Hippocampal formation (tissue), 2 donors: ENCODE results near the gene HSD11B1.
A peak's percentile ranks its signal among the peaks of the same experiment; 100 is the strongest.

Source experiments
- DNase-seq, 2 donors: peaks; one replicate each; lab custom pipeline; 2025; lab: John Stamatoyannopoulos, UW

Gene HSD11B1

DNA sequence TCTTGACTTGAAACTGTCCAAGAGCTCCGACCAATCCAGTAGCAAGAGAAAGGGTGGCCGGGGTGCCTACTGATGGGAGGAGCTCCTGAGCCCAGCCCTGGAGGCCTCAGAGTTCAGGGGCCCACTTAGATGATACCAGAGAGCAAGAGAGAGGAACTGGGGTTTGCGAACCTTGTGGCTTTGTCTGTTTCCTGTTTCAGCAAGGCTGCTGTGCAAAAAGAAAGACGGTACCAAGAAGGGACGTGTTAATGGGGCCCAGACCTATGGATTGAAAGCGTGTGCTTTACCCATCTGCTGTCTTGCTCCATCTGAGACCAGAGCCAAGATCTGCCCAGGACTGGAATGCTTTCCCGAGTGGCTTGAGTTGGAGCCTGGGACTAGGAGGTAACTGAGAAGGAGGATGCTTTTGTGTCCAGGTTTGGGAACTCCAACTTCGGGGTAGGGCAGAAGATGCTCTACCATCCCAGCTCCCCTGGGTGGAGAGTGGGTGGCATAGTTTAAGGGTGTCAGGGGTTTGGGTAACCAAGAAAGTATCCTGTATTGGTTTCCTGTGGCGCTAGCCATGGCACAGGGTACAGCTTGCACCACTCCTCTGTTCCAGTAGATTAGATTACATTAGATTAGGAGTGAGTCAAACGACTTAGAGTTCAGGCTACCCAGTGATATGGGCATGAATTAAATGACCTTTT lies 51.4 kb downstream of the HSD11B1 start, which contains the start of gene TRAF3IP3:
Gene TRAF3IP3, plus strand, starts transcription at position 128 of the 689 bp plus-strand sequence. CDS start 3,987 bp downstream, outside the sequence.
- DNase-seq = peak; percentile 18 to 29

- DNase-seq = peak in 1 of 2 donors; percentile 34
These were observed 52.2 kb downstream of the HSD11B1 start for GRCh38 chr1:209756615-209757445.

DNA sequence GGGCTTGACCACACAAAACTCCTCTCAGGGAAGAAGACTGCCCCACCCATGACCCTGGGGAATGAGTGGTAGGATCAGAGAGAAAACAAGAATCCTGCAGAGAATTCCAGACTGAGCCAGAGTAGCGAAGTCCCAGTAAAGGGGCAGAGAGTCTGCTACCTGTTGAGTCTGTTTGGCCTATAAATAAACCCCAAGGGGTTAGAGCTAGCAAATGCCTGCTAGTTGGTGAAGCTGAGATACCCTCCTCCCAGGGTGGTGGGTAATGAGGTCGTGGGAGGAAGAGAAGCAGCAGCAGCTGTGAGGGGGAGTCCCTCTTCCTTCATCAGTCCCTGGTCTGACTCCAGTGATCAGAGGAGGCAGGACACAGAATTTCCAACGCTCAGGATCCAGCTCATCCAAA lies 53.8 kb downstream of the HSD11B1 start:
- DNase-seq = no peak

- DNase-seq = no peak
These were observed 55.2 kb downstream of the HSD11B1 start for GRCh38 chr1:209759829-209760359.

DNA sequence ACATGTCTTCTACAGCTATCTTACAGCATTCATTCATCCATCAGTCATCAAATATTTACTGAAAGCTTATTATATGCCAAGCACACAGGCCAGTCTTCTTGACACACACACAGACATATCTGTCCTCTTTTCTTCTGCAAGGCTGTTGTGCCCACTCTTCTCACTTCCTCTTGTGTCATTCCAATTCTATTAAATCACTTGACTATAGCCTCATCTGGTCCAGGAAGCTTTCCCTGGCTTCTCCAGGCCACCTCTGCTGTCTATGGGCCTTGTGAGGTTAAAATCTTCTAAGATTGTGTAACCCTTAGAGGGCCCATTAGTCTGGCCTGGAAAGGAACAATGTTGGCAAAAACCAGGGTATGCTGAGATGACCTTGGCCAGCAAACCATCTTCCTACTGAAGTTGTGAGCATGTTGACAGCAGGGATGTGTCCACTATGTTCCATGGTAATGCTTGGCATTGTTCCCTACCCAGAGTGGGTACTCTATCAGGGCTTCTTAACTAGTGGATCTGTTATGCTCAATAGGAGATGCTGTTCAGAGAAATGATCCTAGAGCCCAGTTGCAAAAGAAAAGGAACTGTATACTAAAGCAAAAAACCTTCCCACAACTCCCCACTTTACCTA lies 56.5 kb downstream of the HSD11B1 start:
- DNase-seq = no peak

- no peak for DNase-seq
These were observed 61.4 kb downstream of the HSD11B1 start for GRCh38 chr1:209766051-209766450.

DNA sequence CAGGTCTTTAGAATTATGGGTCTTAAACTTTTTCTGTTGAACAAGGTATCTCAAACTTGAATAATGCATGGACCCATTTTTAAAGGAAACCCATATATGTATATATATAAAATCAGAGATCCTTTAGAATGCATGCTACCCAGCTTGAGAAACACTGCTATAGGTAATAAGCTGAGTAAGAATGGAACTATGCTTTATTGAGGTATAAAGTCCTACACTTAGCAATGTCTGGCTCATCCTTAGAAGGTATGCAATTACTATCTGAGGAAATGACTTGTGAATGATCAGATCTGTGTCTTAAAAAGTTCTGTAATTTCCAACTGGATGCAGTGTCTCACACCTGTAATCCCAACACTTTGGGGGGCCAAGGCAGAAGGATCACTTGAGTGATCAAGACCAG lies 62.5 kb downstream of the HSD11B1 start:
- no peak for DNase-seq

DNA sequence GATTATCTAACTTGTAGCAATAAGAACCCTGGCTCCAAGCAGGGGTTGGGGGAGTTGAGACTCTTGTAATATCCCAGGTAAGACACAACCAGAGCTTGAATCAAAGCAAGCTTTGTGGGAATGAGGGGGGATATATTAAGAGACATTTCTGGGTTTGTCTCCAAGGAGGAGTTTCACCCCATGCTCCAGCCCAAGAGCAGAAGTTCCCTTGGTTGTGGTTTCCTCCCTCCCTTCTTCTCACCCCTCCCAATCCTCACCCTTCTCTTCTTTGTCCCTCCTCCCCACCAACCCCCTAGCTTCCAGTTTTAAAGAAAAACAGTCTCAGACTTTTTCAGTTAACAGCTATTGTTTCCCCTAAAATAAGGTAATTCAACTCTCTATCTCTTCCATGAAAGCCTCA lies 63.1 kb downstream of the HSD11B1 start:
- DNase-seq = no peak

GRCh38 chr1:209768354-209768774 lies 63.7 kb downstream of the HSD11B1 start:
- no peak for DNase-seq

GRCh38 chr1:209769171-209769904 lies 64.7 kb downstream of the HSD11B1 start:
- DNase-seq = no peak

- no peak for DNase-seq
These were observed 65.3 kb downstream of the HSD11B1 start for GRCh38 chr1:209769971-209770370.

DNA sequence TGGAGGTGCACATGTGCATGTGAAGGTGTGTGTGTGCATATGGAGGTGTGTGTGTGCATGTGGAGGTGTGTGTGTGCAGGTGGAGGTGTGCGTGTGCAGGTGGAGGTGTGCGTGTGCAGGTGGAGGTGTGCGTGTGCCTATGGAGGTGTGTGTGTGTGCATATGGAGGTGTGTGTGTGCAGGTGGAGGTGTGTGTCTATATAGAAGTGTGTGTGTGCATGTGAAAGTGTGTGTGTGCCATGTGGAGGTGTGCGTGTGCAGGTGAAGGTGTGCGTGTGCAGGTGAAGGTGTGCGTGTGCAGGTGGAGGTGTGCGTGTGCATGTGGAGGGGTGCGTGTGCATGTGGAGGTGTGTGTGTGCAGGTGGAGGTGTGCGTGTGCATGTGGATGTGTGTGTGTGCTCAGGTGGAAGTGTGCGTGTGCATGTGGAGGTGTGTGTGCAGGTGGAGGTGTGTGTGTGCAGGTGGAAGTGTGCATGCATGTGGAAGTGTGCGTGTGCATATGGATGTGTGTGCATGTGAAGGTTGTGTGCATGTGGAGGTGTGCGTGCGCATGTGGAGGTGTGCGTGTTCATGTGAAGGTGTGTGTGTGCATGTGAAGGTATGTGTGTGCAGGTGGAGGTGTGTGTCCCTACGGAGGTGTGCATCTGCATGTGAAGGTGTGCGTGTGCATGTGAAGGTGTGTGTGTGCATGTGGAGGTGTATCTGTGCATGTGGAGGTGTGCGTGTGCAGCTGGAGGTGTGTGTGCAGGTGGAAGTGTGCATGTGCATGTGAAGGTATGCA lies 66.2 kb downstream of the HSD11B1 start:
- no peak for DNase-seq

- no peak for DNase-seq
These were observed 67.5 kb downstream of the HSD11B1 start for GRCh38 chr1:209772126-209772525.

DNA sequence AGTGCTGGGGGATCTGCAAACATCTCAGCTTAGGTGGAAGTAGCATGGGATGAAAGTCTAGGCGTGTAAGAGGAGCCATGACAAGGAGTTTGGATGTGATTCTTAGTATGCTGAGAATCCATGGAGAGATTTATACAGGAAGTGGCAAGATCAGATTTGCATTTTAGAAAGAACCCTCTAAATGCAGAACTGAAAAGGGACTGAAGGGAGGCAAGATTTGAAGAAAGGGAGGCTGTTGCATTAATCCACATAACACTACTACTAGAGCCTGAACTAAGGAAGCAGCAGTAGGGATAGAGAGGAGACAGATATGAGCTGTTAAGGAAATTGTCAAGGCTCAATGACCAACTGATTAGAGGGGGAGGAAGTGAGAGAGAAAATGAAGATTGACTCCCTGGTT lies 69.9 kb downstream of the HSD11B1 start:
- no peak for DNase-seq

GRCh38 chr1:209775678-209776077 lies 71.0 kb downstream of the HSD11B1 start:
- DNase-seq = no peak

DNA sequence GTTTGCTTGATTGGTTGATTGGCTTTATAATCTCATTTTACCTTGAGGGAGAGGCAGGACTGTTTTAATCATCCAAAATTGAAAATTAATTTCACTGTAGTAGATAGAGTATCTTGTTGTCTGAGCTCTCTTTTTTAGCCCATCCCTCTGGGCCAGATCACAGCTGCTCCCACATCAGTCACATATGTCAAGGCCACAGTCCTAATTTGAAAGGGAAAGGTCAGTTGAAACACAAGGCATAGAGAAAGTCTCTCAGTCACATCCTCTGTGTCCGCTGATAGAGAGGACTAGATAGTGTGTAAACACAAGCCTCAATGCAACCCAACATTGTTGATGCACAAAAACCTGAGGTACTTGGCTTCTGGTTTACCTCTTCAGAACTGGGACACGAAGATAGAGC lies 72.9 kb downstream of the HSD11B1 start:
- no peak for DNase-seq

DNA sequence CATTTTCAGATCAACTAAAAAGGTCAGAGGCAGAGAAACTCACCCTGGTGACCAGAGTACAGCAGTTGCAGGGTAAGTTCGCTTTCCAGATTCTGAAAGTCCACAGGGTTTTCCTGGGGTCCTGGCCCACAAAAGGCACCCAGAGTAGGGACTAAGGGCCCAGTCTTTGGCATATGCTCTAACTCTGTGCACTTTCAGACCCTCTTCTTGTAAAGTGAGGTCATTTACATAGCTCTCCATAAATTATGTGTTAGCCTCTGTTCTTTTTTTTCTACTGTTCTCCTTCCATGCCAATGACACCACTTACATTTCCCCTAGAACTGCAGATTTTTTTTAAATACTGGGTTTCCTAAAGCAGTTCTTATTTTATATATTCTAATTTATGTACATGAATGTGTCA lies 73.5 kb downstream of the HSD11B1 start:
- no peak for DNase-seq

DNA sequence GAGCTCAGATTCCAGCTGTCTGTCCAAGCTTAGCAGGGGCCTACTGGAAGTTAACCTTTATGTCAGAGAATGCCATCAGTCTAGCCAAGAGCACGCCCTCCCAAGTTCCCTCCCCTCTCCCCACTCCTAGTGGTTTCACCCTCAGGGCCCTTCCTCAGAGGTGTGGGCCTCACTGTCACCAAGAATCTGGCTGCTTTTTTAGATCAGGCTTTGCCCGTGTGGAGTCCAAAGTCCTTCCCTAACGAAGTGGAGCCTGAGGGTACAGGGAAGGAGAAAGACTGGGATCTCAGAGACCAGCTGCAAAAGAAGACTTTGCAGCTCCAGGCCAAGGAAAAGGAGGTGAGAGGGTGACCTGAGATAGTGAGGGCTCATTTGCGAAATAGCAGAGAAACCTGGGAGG lies 75.6 kb downstream of the HSD11B1 start:
- no peak for DNase-seq

- no peak for DNase-seq
These were observed 78.7 kb downstream of the HSD11B1 start for GRCh38 chr1:209783386-209783785.
